GM12891 (cell line): Measurements from ENCODE around the gene PVR.

ENCODE experiments used
- POLR2AphosphoS5 ChIP-seq: IDR thresholded peaks from 2 replicates; pipeline ENCODE4 v1.6.1; 2011; ENCODE audit warnings: low read depth, low read length, control low read depth
- TAF1 ChIP-seq: IDR thresholded peaks from 2 replicates; pipeline ENCODE4 v1.6.1; 2011; ENCODE audit warnings: low read depth, low read length, control low read depth

GRCh38 chr19:44614313-44614712 lies 29.4 kb upstream of the PVR start:
- TF ChIP-seq TAF1: no peak
- no peak for TF ChIP-seq POLR2AphosphoS5
